ENCODE measurements around the gene SLC38A10.

SLC38A10 gene

GRCh38 chr17:81295031-81295675 is at the start of gene SLC38A10:
TSS of gene SLC38A10 (minus strand) at chr17:81295307. CDS start at chr17:81294921, 386 bp downstream.
- Mint-ChIP-seq H3K4me1 (peaks cover 25 to 46% of the 10 kb centered on the region in 2 donors), H3K27ac (peak within 1 kb of the TSS; percentile 99), H3K9me3 (no peaks in the 10 kb centered on the region), H3K4me3 (peak within 1 kb of the TSS; percentile 90 to 99), H3K36me3 (peaks cover 12% of the 10 kb centered on the region in 2 donors), H3K27me3 (no peaks in the 10 kb centered on the region)
- ATAC-seq (replicated peaks) (peak; percentile 91 to 94), DNase-seq (peak; percentile 86)

DNA sequence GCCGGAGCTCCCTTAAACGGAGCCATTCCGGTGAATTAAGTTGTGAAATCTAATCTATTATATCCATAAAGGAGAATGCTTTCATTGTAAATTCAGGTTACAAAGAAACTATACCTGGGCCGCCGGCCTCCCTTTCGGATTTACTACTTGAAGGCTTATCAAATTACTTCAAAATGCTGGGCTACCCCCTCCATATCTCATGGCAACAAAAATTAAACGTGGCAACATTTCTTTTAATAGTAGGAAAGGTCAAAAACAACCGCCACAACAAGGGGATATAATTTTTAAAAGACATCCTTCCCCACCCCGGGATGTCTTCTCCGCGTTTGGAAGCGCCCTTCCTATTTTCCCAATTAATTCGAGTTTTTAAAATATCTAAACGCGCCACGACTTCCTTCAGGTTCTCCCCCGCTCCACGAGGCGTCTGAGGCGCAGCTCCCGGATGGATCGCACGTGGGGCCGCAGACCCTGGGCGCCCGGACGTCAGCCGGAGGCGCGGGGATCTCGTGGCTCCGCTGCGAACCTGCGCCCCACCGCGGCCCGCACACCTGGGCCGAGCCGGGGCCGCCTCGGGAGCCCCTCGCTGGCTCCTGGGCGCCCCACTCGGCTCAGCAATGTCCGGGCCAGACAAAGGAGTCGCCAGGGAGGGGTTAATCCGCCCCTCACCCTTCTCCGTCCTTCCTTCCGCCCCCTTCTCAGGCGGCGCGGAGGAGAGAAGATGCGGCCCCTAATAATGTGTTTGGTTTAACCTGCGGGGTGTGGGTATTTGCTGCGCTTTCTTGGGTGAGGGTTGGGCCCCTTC is 47.4 kb upstream of the SLC38A10 start:
- no peaks in the 10 kb centered on the region for H3K9me3 Mint-ChIP-seq
- peak overlapping the region; percentile 80 for H3K27ac Mint-ChIP-seq
- H3K4me3 Mint-ChIP-seq: no peak overlapping the region
- H3K36me3 Mint-ChIP-seq: peaks cover 0 to 4% of the 10 kb centered on the region in 2 donors
- ATAC-seq (replicated peaks): no peak
- peaks cover 7 to 32% of the 10 kb centered on the region in 2 donors for H3K4me1 Mint-ChIP-seq
- peaks cover 43 to 69% of the 10 kb centered on the region in 2 donors for H3K27me3 Mint-ChIP-seq
- DNase-seq: no peak

- no peak for DNase-seq
- no peak overlapping the region for H3K4me3 Mint-ChIP-seq
- no peak for ATAC-seq (replicated peaks)
- peaks cover 7 to 32% of the 10 kb centered on the region in 2 donors for H3K4me1 Mint-ChIP-seq
- H3K27me3 Mint-ChIP-seq: peaks cover 43 to 71% of the 10 kb centered on the region in 2 donors
- H3K36me3 Mint-ChIP-seq: peaks cover 0 to 4% of the 10 kb centered on the region in 2 donors
- H3K27ac Mint-ChIP-seq: no peak overlapping the region
- H3K9me3 Mint-ChIP-seq: no peaks in the 10 kb centered on the region
Measured at GRCh38 chr17:81341516-81342268, 46.6 kb upstream of the SLC38A10 start.

DNA sequence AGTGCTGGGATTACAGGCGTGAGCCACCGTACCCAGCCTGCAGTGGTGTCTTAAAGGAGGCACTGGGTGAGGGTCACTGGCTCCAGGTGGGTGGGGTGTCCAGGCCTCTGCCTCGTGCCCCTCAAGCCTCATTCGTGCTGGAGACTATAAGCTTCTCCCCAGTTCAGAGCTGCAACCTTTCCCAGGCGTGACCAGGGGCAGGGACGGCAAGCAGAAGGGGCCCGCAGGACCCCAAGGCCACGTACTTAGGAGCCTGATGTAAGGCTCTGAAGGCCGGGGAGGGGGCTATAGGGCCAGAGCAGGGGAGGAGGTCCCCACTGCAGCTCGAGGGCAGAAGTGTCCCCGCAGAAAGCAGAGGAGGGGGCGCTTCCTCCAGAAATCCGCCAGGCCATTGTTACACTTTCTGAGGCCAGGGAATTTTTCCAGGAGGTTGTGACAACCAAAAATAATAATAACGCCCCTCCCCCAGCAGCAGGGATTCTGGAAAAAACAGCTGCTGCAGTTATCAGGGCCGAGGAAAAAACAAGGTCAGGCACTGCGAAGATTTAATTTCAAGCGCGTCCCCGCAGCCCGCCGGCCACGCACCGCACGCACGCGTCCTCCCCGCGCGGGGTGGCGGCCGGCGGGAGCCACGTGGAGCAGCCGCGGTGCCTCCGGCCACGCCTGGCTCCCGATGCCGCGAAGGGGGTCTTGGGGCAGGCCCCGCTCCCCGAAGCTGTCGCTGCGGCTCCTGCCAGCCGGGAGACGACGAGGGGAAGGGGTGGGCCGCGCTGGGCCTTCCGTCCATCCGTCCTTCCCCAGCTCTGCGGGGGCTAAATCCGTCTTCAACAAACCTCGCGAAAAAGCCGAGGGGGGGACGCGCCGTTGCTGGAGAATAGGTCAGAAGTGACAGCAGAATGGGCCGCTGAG is 45.8 kb upstream of the SLC38A10 start:
- ATAC-seq (replicated peaks): no peak
- no peak for DNase-seq
- H3K9me3 Mint-ChIP-seq: no peaks in the 10 kb centered on the region
- H3K27me3 Mint-ChIP-seq: peaks cover 48 to 78% of the 10 kb centered on the region in 2 donors
- H3K36me3 Mint-ChIP-seq: peaks cover 0 to 4% of the 10 kb centered on the region in 2 donors
- peak overlapping the region; percentile 59 for H3K27ac Mint-ChIP-seq
- peak overlapping the region in 1 of 2 donors; percentile 51 for H3K4me3 Mint-ChIP-seq
- H3K4me1 Mint-ChIP-seq: peaks cover 7 to 27% of the 10 kb centered on the region in 2 donors

DNA sequence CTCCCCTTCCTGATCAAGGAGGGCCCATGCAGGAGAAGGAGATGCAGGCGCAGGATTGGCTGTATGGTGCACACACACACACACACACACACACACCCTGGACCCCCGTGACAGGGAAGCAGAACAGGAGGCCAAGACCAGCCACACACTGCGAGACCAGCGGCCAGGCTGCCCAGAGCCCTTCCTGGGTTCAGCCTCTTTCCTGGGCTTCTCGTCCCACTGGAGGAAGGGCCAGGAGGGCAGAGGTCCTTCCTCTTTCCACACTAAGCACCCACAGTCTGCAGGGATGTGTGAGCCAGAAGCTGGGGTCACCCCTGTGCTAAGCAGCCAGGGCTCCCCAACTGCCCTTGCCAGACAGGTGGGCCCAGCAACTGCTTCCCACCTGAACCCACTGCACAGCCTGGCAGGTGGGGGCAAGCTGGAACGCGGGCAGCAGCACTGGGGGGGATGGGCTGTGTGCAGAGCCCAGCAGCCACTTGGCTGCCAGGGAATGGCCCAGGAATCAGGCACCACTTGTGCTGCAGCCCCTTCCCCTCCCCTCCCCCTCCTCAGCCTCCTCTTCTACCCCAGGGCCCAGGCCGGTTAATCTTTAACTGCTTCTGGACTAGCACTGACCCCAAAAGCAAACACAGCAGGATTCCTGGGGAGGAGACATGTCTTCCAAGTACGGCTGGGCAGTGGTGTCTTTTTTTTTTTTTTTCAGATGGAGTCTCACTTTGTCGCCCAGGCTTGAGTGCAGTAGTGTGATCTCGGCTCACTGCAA is 44.6 kb upstream of the SLC38A10 start:
- no peak for DNase-seq
- no peak overlapping the region for H3K4me3 Mint-ChIP-seq
- ATAC-seq (replicated peaks): no peak
- peaks cover 0 to 4% of the 10 kb centered on the region in 2 donors for H3K36me3 Mint-ChIP-seq
- H3K27me3 Mint-ChIP-seq: peaks cover 47 to 75% of the 10 kb centered on the region in 2 donors
- no peak overlapping the region for H3K27ac Mint-ChIP-seq
- no peaks in the 10 kb centered on the region for H3K9me3 Mint-ChIP-seq
- H3K4me1 Mint-ChIP-seq: peaks cover 5 to 20% of the 10 kb centered on the region in 2 donors

DNA sequence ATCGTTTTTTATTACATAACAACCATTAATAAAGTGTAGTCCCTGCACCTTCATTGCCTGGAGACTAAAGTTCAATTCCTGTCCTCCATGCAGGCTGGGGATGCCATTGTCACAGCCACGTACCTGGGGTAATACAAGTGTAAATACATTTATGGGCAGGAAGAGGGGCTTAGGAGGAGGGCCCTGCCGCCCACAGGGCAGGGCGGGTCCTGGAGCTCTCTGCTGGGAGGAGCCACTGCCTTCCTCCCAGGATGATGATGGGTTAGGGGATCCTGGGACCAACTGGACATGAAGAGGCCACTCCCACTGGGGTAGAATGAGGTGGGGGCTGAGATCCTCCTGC is 44.1 kb upstream of the SLC38A10 start:
- no peaks in the 10 kb centered on the region for H3K9me3 Mint-ChIP-seq
- H3K4me3 Mint-ChIP-seq: no peak overlapping the region
- ATAC-seq (replicated peaks) (no peak), DNase-seq (no peak)
- peaks cover 42 to 75% of the 10 kb centered on the region in 2 donors for H3K27me3 Mint-ChIP-seq
- no peak overlapping the region for H3K27ac Mint-ChIP-seq
- H3K36me3 Mint-ChIP-seq: no peaks in the 10 kb centered on the region
- peaks cover 0 to 15% of the 10 kb centered on the region in 2 donors for H3K4me1 Mint-ChIP-seq

DNA sequence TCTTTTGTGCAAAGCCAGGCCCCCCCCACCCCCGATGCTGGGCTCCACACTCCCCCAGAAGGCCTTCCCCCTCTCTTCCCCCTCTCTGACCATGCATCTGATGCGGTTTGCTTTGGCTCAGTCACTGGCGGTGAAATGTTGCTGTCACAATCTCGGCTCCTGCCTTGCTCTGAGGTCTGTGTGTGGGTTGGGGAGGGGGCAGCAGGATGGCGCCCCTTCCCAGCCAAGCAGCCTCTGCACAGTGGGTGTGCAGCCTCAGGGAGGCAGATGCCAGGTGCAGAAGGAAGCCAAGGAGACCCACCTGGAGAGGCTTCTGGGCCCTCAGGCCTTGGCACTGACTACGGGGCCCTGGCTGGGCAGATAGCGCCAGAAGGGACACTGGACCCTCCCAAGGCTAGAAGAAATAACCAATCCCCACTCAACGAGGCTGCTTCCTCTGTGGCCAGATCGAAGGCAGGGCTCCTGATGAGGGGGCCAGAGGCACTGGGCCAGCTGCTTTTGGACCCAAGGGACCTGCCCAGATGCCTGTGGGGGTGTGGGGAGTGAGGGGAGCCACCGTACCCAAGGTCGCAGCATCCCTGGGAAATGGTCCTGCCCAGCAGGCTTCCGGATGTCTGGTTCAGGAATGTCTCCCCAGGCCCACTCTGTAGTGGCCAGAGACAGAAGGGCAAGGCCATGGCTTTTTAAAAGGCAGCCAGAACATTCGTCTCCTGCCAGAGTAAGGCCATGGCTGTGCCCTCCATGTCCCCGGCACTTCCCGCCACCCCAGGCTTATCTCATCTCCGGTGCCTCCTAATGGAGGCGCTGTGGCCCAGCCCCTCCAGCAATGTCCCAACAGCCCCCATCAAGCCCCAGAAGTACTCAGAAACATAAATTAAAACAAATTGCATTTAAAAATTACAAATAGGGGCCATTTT is 43.4 kb upstream of the SLC38A10 start:
- peaks cover 0 to 8% of the 10 kb centered on the region in 2 donors for H3K4me1 Mint-ChIP-seq
- H3K27me3 Mint-ChIP-seq: peaks cover 38 to 75% of the 10 kb centered on the region in 2 donors
- no peak overlapping the region for H3K4me3 Mint-ChIP-seq
- H3K36me3 Mint-ChIP-seq: no peaks in the 10 kb centered on the region
- DNase-seq: no peak
- ATAC-seq (replicated peaks): no peak
- no peaks in the 10 kb centered on the region for H3K9me3 Mint-ChIP-seq
- H3K27ac Mint-ChIP-seq: no peak overlapping the region

- H3K27ac Mint-ChIP-seq: no peak overlapping the region
- H3K9me3 Mint-ChIP-seq: no peaks in the 10 kb centered on the region
- H3K27me3 Mint-ChIP-seq: peaks cover 37 to 75% of the 10 kb centered on the region in 2 donors
- peaks cover 0 to 5% of the 10 kb centered on the region in 2 donors for H3K4me1 Mint-ChIP-seq
- no peak for DNase-seq
- no peak for ATAC-seq (replicated peaks)
- no peaks in the 10 kb centered on the region for H3K36me3 Mint-ChIP-seq
- H3K4me3 Mint-ChIP-seq: no peak overlapping the region
Measured at GRCh38 chr17:81337476-81337879, 42.4 kb upstream of the SLC38A10 start.

DNA sequence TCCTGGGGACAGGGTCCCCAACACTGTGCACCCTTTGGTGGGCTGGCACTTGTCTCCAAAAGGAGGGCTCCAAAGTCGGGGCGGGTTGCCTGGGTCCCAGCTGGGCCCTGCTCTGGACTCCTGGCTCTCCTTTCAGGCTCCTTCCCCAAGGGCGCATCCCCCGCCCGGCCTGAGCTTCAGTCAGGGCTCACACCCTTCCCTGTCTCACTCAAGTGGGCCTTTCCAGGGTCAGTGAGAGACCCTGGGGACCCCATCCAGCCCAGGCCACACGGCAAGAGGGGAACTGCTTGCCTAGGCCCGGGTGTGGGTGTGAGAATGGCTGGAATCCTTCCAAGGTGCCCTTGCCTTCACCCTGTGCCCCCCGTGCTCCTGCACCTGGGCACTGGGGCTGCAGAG is 41.8 kb upstream of the SLC38A10 start:
- DNase-seq: no peak
- ATAC-seq (replicated peaks): no peak
- Mint-ChIP-seq H3K4me3 (no peak overlapping the region), H3K27ac (no peak overlapping the region), H3K4me1 (peaks cover 0 to 5% of the 10 kb centered on the region in 2 donors), H3K36me3 (no peaks in the 10 kb centered on the region), H3K9me3 (no peaks in the 10 kb centered on the region), H3K27me3 (peaks cover 38 to 70% of the 10 kb centered on the region in 2 donors)

- DNase-seq (no peak), ATAC-seq (replicated peaks) (no peak)
- Mint-ChIP-seq H3K36me3 (no peaks in the 10 kb centered on the region), H3K27me3 (peaks cover 42 to 67% of the 10 kb centered on the region in 2 donors), H3K4me3 (no peak overlapping the region), H3K4me1 (peaks cover 0 to 5% of the 10 kb centered on the region in 2 donors), H3K27ac (no peak overlapping the region), H3K9me3 (no peaks in the 10 kb centered on the region)
Measured at GRCh38 chr17:81336296-81336929, 41.3 kb upstream of the SLC38A10 start.

- no peak overlapping the region for H3K27ac Mint-ChIP-seq
- no peaks in the 10 kb centered on the region for H3K36me3 Mint-ChIP-seq
- peaks cover 0 to 5% of the 10 kb centered on the region in 2 donors for H3K4me1 Mint-ChIP-seq
- H3K27me3 Mint-ChIP-seq: peaks cover 42 to 67% of the 10 kb centered on the region in 2 donors
- no peak for ATAC-seq (replicated peaks)
- no peak overlapping the region for H3K4me3 Mint-ChIP-seq
- DNase-seq: no peak
- H3K9me3 Mint-ChIP-seq: no peaks in the 10 kb centered on the region
Measured at GRCh38 chr17:81335773-81336157, 40.7 kb upstream of the SLC38A10 start.

All from stimulated activated naive B cell treated with anti-CD40 and anti-IgM and Interleukin-4, amounts not matched to agents 10 μg/mL and 1 μg/mL and 100 μg/mL, for 72 hours (primary cell).